Endodermal cell (in vitro differentiated cells): ENCODE results near the gene ZNF19. TPM values are rescaled to one million over a fixed set of nuclear protein-coding genes. Genes with fewer than 3 reads are reported as not detected.
"Not testable (repeated sequence)": the region's sequence is repeated elsewhere in the genome, so short reads cannot be mapped to it uniquely, and the experiment has no call there.

ENCODE experiments used
- DNase-seq: peaks from one replicate; pipeline ENCODE4 v3.0.0-alpha.2; 2017
- H3K27ac ChIP-seq: 2 replicates; pipeline ENCODE4 v1.5.1; 2013; ENCODE audit warnings: mild to moderate bottlenecking, low read depth, low read length, moderate library complexity
- H3K27me3 ChIP-seq: 2 replicates; pipeline ENCODE4 v1.6.1; 2013; ENCODE audit warnings: mild to moderate bottlenecking, low read length, moderate library complexity; ENCODE audit not compliant: insufficient read depth, control insufficient read depth, poor library complexity, severe bottlenecking
- H3K36me3 ChIP-seq: 2 replicates; pipeline ENCODE4 v1.7.0; 2013; ENCODE audit warnings: mild to moderate bottlenecking, low read length, moderate library complexity; ENCODE audit not compliant: control insufficient read depth, insufficient read depth
- H3K4me1 ChIP-seq: one replicate; pipeline ENCODE4 v1.7.0; 2013; ENCODE audit warnings: low read length; ENCODE audit not compliant: control insufficient read depth, insufficient read depth
- H3K4me3 ChIP-seq: 2 replicates; pipeline ENCODE4 v1.5.1; 2013; ENCODE audit warnings: mild to moderate bottlenecking, low read length, moderate library complexity
- H3K9ac ChIP-seq: 2 replicates; pipeline ENCODE4 v1.6.1; 2013; ENCODE audit warnings: mild to moderate bottlenecking, low read length, moderate library complexity; ENCODE audit not compliant: poor library complexity, severe bottlenecking; ENCODE audit errors: extremely low read depth
- H3K9me3 ChIP-seq: 2 replicates; pipeline ENCODE4 v1.6.1; 2013; ENCODE audit warnings: mild to moderate bottlenecking, low read length, moderate library complexity; ENCODE audit not compliant: control insufficient read depth
- H3K27ac Mint-ChIP-seq: 2 replicates; pipeline ENCODE4 v1.8.0; 2020; ENCODE audit warnings: mixed read lengths
- H3K27me3 Mint-ChIP-seq: 2 replicates; pipeline ENCODE4 v1.8.0; 2021; ENCODE audit warnings: mild to moderate bottlenecking, mixed read lengths; ENCODE audit not compliant: insufficient read depth
- H3K36me3 Mint-ChIP-seq: 2 replicates; pipeline ENCODE4 v1.8.0; 2020; ENCODE audit warnings: low read depth, mixed read lengths
- H3K4me1 Mint-ChIP-seq: 2 replicates; pipeline ENCODE4 v1.8.0; 2020; ENCODE audit warnings: mixed read lengths
- H3K4me3 Mint-ChIP-seq: 2 replicates; pipeline ENCODE4 v1.8.0; 2020; ENCODE audit warnings: mild to moderate bottlenecking, moderate library complexity, mixed read lengths
- H3K9me3 Mint-ChIP-seq: 2 replicates; pipeline ENCODE4 v1.8.0; 2020; ENCODE audit warnings: mild to moderate bottlenecking, mixed read lengths
- WGBS, 2 experiments: methylation state at CpG; one replicate each; pipeline versions ENCODE4 v1.1.5 to v1.1.7; 2013; ENCODE audit warnings: missing lambda C conversion rate in 2 of 2, mixed read lengths in 1 of 2; ENCODE audit not compliant: insufficient coverage in 1 of 2, insufficient read length in 1 of 2; 5-methylcytosine and 5-hydroxymethylcytosine counted together
- total RNA-seq, 2 donors: library from RNA; stranded (reverse); fragmentation: NEBNext Ultra II Directional in 1 of 2; extraction: Animal tissue kit (Norgen Biotek cat#: 25700) in 1 of 2; gene quantifications; 2 replicates in 1 of 2; 3 replicates in 1 of 2; pipeline ENCODE4 v1.2.1, GENCODE V29; 2021
- TF ChIP-seq, protein P1 (sequence below): fragments of 200-600 bp; sonication (generic); conservative IDR thresholded peaks from 2 replicates; pipeline ENCODE4 v1.5.0; 2021; ENCODE audit warnings: antibody characterized with exemption, mild to moderate bottlenecking

The ZNF19 gene
- total RNA-seq, 2 donors from 2014 or later = 5.8 to 8.5 TPM

DNA sequence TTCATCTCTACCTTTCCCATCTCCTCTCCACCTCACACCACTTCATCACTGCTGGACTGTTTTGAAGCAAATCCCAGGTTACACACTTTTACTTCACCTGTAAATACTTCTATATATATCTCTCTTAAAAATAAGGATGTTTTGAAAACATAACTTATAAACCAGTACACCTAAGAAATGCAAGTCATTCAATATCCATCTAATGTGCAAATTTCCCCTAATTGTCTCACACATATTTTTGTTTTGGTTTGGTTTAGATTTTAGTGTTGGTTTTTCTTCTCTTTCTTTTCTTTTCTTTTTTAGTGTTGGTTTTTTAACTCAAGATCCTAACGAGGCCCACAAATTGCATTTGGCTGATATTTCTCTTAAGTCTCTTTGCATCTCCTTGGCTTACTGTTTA is 17.9 kb upstream of the ZNF19 start:
- WGBS, 2 experiments = 83 to 90% methylated on average over 1 of the region's 1 CpG
- no peak overlapping the region for H3K27ac ChIP-seq

DNA sequence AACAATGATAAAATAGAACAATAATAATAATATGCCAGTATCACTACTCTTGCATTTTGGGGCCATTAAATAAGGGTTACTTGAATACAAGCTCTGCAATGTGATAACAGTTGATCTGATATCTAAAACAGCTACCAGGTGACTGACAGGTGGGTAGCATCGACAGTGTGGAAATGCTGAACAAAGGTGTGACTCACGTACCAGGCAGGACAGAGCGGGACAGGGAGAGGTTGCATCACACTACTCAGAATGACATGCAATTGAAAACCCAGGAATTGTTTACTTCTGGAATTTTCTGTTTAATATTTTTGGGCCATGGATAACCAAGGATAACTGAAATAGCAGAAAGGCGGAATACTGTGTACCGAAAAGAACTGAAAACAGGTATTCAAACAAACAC is 15.8 kb upstream of the ZNF19 start:
- Histone ChIP-seq H3K9ac (no peak overlapping the region), H3K36me3 (no peaks in the 10 kb centered on the region), H3K4me1 (no peaks in the 10 kb centered on the region), H3K27ac (no peak overlapping the region), H3K9me3 (no peaks in the 10 kb centered on the region), H3K4me3 (no peak overlapping the region), H3K27me3 (no peaks in the 10 kb centered on the region)
- Mint-ChIP-seq H3K4me1 (no peaks in the 10 kb centered on the region), H3K27ac (no peak overlapping the region), H3K4me3 (no peak overlapping the region), H3K36me3 (no peaks in the 10 kb centered on the region), H3K9me3 (no peaks in the 10 kb centered on the region), H3K27me3 (peaks cover 9% of the 10 kb centered on the region)
- 91 to 92% methylated on average over 3 to 5 of the region's 5 CpGs for WGBS, 2 experiments
- no peak for DNase-seq
- TF ChIP-seq, protein P1, sequence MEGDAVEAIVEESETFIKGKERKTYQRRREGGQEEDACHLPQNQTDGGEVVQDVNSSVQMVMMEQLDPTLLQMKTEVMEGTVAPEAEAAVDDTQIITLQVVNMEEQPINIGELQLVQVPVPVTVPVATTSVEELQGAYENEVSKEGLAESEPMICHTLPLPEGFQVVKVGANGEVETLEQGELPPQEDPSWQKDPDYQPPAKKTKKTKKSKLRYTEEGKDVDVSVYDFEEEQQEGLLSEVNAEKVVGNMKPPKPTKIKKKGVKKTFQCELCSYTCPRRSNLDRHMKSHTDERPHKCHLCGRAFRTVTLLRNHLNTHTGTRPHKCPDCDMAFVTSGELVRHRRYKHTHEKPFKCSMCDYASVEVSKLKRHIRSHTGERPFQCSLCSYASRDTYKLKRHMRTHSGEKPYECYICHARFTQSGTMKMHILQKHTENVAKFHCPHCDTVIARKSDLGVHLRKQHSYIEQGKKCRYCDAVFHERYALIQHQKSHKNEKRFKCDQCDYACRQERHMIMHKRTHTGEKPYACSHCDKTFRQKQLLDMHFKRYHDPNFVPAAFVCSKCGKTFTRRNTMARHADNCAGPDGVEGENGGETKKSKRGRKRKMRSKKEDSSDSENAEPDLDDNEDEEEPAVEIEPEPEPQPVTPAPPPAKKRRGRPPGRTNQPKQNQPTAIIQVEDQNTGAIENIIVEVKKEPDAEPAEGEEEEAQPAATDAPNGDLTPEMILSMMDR = no peak

More for the DNA sequence above, 17.9 kb upstream of the ZNF19 start:
- Histone ChIP-seq H3K4me3 (no peak overlapping the region), H3K27me3 (no peaks in the 10 kb centered on the region), H3K9ac (no peak overlapping the region), H3K4me1 (no peaks in the 10 kb centered on the region), H3K9me3 (peaks cover 11% of the 10 kb centered on the region), H3K36me3 (no peaks in the 10 kb centered on the region)
- no peak for DNase-seq
- TF ChIP-seq, protein P1 = no peak
- Mint-ChIP-seq H3K4me3 (no peak overlapping the region), H3K27ac (no peak overlapping the region), H3K4me1 (no peaks in the 10 kb centered on the region), H3K36me3 (no peaks in the 10 kb centered on the region), H3K27me3 (peaks cover 11% of the 10 kb centered on the region), H3K9me3 (peaks cover 19% of the 10 kb centered on the region)

DNA sequence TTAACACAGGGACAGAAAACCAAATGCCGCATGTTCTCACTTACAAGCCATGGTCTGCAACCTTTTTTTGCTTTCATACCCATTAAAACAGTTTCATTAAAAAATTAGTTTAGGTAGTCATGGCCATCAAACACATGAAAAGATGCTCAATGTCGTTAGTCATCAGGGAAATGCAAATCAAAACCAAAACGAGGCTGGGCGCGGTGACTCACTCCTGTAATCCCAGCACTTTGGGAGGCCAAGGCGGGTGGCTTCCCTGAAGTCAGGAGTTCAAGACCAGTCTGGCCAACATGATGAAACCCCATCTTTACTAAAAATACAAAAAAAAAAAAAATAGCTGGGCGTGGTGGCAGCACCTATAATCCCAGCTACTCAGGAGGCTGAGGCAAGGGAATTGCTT is 14.9 kb upstream of the ZNF19 start:
- 81% methylated on average over 4 to 7 of the region's 7 CpGs for WGBS, 2 experiments
- not testable (repeated sequence) for H3K4me3 ChIP-seq, H3K4me1 Mint-ChIP-seq, H3K36me3 Mint-ChIP-seq, H3K27ac Mint-ChIP-seq, H3K27me3 ChIP-seq, H3K27me3 Mint-ChIP-seq, H3K4me1 ChIP-seq, DNase-seq, H3K9me3 ChIP-seq, H3K36me3 ChIP-seq, H3K9ac ChIP-seq, H3K27ac ChIP-seq, H3K4me3 Mint-ChIP-seq, H3K9me3 Mint-ChIP-seq

DNA sequence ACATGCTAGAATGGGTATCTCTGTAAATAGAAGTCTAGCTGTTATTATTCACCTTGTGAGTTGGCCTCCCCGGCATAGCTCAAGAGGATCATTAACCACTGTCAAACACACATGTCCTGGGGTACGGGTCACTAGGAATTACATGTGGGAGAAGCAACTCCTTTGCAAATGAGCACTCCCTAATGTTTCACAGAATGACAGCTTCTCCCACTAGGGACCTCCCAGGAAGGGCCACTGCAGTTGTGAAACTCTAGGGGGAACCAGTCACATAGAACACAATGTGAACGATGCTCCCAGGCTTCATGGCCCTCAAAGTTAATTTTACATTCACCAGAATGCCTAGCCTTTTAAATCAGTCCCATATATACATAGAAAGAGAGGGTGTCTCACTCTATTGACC is 12.4 kb upstream of the ZNF19 start:
- Histone ChIP-seq H3K9me3 (no peaks in the 10 kb centered on the region), H3K27ac (no peak overlapping the region), H3K27me3 (no peaks in the 10 kb centered on the region), H3K9ac (no peak overlapping the region), H3K4me3 (no peak overlapping the region), H3K4me1 (no peaks in the 10 kb centered on the region), H3K36me3 (no peaks in the 10 kb centered on the region)
- Mint-ChIP-seq H3K27ac (no peak overlapping the region), H3K4me1 (no peaks in the 10 kb centered on the region), H3K36me3 (no peaks in the 10 kb centered on the region), H3K9me3 (no peaks in the 10 kb centered on the region), H3K4me3 (no peak overlapping the region), H3K27me3 (peaks cover 2% of the 10 kb centered on the region)
- DNase-seq = no peak
- TF ChIP-seq, protein P1 = peak; percentile 40
- WGBS, 2 experiments = 83 to 96% methylated on average over 2 to 3 of the region's 3 CpGs
